ENCODE data around the gene WDR72.

Gene WDR72

GRCh38 chr15:53527996-53528395 lies 231.5 kb downstream of the WDR72 start:
- DNase-seq: no peak

- DNase-seq: no peak
These were observed 233.6 kb downstream of the WDR72 start for GRCh38 chr15:53525894-53526293.

- DNase-seq: no peak
These were observed 236.5 kb downstream of the WDR72 start for GRCh38 chr15:53522991-53523390.

DNA sequence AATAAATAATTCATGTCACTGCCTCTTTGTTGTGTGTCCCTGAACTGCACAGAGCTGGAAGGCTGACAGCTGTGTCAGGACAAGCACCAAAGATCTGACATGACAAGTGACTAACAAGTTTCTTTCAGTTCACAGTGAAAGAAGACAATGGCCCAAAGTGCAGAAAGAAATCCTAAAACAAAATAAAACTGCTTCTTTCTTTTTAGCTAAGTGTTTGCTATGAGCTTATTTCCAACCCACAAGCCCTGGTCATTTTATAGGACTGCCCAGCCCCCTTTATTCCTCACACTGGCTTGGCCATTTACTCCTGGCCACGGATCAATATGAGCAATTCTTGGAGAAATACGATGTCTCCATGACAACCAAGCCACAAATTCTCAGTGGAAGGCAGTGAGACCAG lies 238.5 kb downstream of the WDR72 start:
- DNase-seq: no peak

DNA sequence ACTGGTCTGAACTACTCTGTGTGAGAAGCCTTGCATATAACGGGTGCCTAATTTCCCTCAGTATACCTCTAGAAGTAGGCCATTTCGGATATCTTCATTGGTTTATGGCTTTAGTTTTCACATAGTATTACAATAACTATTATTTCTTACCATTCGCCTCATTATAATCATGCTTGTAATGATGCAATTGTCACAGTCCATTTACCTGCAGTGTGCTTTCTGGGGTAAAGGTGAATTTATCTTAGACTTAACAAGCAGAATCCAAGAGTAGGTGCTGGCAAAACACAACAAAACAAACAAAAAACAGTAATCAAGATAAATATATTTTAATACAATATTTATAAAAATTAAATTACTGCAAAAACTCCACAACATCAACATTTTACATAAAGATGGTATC lies 246.0 kb downstream of the WDR72 start:
- DNase-seq: no peak

DNA sequence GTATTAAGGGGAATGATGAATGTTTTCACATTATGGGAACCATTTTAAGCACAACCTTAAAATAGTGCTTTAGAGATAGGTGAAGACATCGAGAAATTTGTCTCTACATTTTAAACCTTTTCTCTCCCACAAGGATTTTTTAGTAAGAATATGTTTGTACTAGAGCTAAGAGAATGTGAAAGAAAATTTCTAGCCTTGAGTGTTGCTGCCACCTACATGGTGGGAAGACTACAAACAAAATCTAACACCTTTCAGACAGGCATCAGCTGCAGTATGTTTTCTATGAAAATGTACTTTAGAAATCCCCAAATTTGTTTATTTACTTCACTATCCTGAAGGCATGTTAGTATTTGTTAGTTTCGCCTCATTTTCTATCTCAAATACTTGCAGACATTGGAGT lies 247.4 kb downstream of the WDR72 start:
- no peak for DNase-seq

- no peak for DNase-seq
These were observed 248.3 kb downstream of the WDR72 start for GRCh38 chr15:53511175-53511574.

- no peak for DNase-seq
These were observed 253.1 kb downstream of the WDR72 start for GRCh38 chr15:53506370-53506769.

DNA sequence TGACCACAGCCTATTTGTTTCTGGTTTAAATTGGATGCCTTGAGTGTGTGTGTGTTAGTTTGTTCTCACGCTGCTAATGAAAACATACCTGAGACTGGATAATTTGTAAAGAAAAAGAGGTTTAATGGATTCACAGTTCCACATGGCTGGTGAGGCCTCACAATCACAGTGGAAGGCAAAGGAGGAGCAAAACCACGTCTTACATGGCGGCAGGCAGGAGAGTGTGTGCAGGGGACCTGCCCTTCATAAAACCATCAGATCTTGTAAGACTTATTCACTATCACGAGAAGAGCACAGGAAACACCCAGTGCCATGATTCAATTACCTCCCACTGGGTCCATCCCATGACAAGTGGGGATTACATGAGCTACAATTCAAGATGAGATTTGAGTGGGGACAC lies 260.5 kb downstream of the WDR72 start:
- DNase-seq: no peak

GRCh38 chr15:53490341-53490740 lies 269.1 kb downstream of the WDR72 start:
- no peak for DNase-seq

DNA sequence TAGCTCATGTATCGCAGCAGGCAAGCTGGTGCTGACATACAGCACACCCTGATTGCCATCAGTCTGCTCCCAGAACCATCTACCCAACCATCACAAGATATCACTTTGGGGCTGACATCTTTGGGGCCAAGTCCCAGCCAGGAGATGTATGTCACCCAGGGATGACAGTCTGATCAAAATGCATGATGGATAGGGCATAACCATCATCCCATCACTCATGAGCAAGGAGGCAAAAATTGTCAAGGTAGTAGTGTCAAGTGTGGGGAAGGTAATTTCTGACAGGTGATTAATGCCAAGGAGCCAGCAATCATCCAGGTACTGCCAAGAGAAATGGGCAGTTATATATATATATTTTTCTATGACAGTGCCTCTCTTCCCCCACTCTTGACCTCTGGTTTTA lies 277.4 kb downstream of the WDR72 start:
- no peak for DNase-seq

- no peak for DNase-seq
These were observed 281.3 kb downstream of the WDR72 start for GRCh38 chr15:53477981-53478766.

- DNase-seq: no peak
These were observed 285.6 kb downstream of the WDR72 start for GRCh38 chr15:53473886-53474285.

DNA sequence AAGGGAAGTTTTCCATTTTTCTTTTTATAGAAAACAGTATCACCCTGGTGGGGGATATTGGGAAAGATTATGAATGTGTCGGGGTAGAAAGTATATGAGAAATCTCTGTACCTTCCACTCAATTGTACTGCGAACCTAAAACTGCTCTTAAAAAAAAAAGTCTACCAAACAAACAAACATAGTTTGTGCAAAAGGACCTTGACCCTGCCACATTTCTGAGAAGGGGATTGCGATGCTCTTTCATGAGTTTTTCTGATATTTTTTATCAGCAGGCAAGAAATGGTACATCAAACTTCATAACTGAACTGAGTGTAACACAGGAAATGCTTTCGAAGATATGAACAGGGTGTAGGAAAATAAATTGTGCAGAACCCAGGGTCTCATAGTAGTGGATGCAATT lies 286.0 kb downstream of the WDR72 start:
- DNase-seq: no peak

DNA sequence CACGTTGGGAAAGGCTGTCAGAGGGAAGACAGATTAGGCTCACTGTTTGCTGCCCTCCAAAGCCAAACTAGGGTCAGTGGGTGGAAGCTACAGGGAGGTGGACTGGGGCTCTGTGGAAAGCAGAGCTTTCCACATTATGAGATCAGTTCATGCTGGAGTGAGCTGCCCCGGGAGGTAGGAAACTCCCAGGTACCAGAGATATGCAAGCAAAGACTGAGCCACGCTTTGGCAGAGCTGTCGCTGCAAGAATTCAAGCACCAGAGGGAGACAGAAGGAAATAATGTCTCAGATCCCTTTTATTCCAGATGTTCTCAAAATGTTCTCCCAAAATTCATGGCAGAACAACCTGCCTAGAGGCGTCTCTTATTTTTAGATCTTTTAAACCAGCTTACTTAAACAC lies 286.6 kb downstream of the WDR72 start:
- DNase-seq: no peak

DNA sequence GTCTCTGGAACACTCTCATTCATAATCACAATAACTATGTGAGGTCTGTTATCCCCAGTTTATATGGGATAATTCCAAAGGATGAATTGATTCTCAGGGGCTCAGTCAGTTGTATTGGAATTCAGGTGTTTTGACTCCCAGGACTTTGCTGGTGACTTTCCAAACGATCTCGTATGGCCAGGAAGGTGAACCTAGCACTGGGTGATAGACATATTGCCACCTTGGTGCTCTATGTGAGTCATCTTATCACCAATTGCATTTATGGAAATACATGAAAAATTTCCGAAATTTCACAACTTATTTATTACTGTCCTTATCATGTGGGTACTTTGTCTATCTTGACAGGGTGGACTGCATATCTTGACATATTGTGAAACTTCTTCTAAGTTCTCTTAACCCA lies 287.3 kb downstream of the WDR72 start:
- no peak for DNase-seq

GRCh38 chr15:53470743-53471142 lies 288.7 kb downstream of the WDR72 start:
- DNase-seq: no peak

DNA sequence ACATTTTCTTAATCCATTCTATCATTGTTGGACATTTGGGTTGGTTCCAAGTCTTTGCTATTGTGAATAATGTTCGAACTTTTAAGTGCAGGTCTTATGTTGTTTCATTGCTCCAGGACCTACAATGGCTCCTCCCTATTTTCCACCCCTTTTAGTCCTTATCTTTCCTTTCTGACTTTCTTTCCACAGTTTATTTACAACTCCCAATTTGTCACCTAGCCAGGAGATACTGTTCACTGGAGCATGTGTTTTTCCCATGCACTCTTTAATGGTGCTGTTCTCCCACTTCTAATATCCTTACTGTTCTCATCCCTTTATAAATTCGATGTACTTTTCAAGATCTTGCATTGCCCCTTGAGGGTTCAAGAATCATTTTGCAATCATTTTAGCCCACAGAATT lies 290.0 kb downstream of the WDR72 start:
- DNase-seq: no peak
